ENCODE data around the gene AP2A2. TPM values are rescaled to one million over a fixed set of nuclear protein-coding genes. Genes with fewer than 3 reads are reported as not detected.

Gene AP2A2
- total and polyA plus RNA-seq, 2 of the 4 experiments (the other 2 are of a cell fraction) = 19.9 to 49.0 TPM

GRCh38 chr11:1037506-1038055 is 111.9 kb downstream of the AP2A2 start:
- H3K4me3 ChIP-seq (ENCODE audit: insufficient read depth, low read depth, low read length) = no peak overlapping the region
- dilution Hi-C loops (cut with HindIII; ENCODE audit: low sequenced_read_pairs, unreplicated experiment) = no loop called here
- in situ Hi-C loops (cut with MboI; ENCODE audit: low sequenced_read_pairs) = no loop called here

More at GRCh38 chr11:1037506-1038055, 111.9 kb downstream of the AP2A2 start:
- Histone ChIP-seq H3K79me1 (ENCODE audit: low read depth in 1 of 2, low read length in 2 of 2) (no peaks in the 10 kb centered on the region), H3K56ac (ENCODE audit: extremely low read depth, insufficient read depth, low read length) (no peak overlapping the region), H2AFZ (replicated peaks; ENCODE audit: low read length, poor library complexity) (no peak overlapping the region), H3K18ac (ENCODE audit: low read depth, low read length) (no peak overlapping the region), H3K36me3 (ENCODE audit: control insufficient read depth, insufficient read depth, low read length) (no peaks in the 10 kb centered on the region), H4K20me1 (ENCODE audit: insufficient read depth, low read length) (peaks cover under 1% of the 10 kb centered on the region; the same call in 1 of the 2 replicates), H2BK5ac (ENCODE audit: low read depth, low read length, poor library complexity, severe bottlenecking) (no peak overlapping the region), H4K91ac (ENCODE audit: insufficient read depth, low read depth, low read length) (no peak overlapping the region), H3K9me1 (ENCODE audit: insufficient read depth, low read length) (no peaks in the 10 kb centered on the region), H4K5ac (ENCODE audit: low read depth, low read length) (no peak overlapping the region), H3K4me1 (ENCODE audit: control insufficient read depth, insufficient read depth, low read length) (no peaks in the 10 kb centered on the region), H3K23ac (ENCODE audit: low read depth, low read length) (no peak overlapping the region), H3K4ac (ENCODE audit: low read depth, low read length) (no peak overlapping the region), H3K14ac (replicated peaks; ENCODE audit: low read depth, low read length) (no peak overlapping the region), H3K9me3 (ENCODE audit: control insufficient read depth, insufficient read depth, low read length) (no peaks in the 10 kb centered on the region), H2BK20ac (ENCODE audit: low read depth, low read length) (no peak overlapping the region), H2BK15ac (ENCODE audit: low read depth, low read length) (no peak overlapping the region), H3K9ac (ENCODE audit: low read depth, low read length) (no peak overlapping the region), H3K4me2 (ENCODE audit: low read depth, low read length) (no peak overlapping the region), H2BK120ac (ENCODE audit: low read depth, low read length) (no peak overlapping the region), H3K27ac (ENCODE audit: insufficient read depth, low read length) (no peak overlapping the region), H2AK9ac (replicated peaks; ENCODE audit: low read depth, low read length, poor library complexity) (no peak overlapping the region), H3K27me3 (ENCODE audit: control insufficient read depth, insufficient read depth, low read length) (peaks cover 4% of the 10 kb centered on the region; the same call in 1 of the 2 replicates), H4K8ac (ENCODE audit: low read depth in 2 of 2, low read length in 2 of 2) (no peak overlapping the region), H2AK5ac (ENCODE audit: low read depth, low read length) (no peak overlapping the region)
- intact Hi-C loops (cut with micrococcal nuclease) = no loop called here
- CTCF ChIA-PET = no interaction called here
- TF ChIP-seq CHD1 (IDR thresholded peaks at IDR 0.05; ENCODE audit: low read depth, low read length) = no peak
- no peak for TF ChIP-seq RAD21 (IDR thresholded peaks at IDR 0.05; ENCODE audit: low read length)
- no peak for TF ChIP-seq USF2 (IDR thresholded peaks at IDR 0.05; ENCODE audit: low read depth, low read length)
- no peak for TF ChIP-seq BHLHE40 (IDR thresholded peaks at IDR 0.05; ENCODE audit: low read depth, low read length)
- no peak for TF ChIP-seq MAFK (IDR thresholded peaks at IDR 0.05; ENCODE audit: low read depth, low read length)
- no peak for TF ChIP-seq RFX5 (IDR thresholded peaks at IDR 0.05; ENCODE audit: low read depth, low read length)
- no peak for TF ChIP-seq ELK1 (IDR thresholded peaks at IDR 0.05; ENCODE audit: borderline replicate concordance, low read depth, low read length)
- TF ChIP-seq, protein P1, sequence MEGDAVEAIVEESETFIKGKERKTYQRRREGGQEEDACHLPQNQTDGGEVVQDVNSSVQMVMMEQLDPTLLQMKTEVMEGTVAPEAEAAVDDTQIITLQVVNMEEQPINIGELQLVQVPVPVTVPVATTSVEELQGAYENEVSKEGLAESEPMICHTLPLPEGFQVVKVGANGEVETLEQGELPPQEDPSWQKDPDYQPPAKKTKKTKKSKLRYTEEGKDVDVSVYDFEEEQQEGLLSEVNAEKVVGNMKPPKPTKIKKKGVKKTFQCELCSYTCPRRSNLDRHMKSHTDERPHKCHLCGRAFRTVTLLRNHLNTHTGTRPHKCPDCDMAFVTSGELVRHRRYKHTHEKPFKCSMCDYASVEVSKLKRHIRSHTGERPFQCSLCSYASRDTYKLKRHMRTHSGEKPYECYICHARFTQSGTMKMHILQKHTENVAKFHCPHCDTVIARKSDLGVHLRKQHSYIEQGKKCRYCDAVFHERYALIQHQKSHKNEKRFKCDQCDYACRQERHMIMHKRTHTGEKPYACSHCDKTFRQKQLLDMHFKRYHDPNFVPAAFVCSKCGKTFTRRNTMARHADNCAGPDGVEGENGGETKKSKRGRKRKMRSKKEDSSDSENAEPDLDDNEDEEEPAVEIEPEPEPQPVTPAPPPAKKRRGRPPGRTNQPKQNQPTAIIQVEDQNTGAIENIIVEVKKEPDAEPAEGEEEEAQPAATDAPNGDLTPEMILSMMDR (conservative IDR thresholded peaks at IDR 0.05; ENCODE audit: low read depth, low read length) = no peak
- TF ChIP-seq MAZ (IDR thresholded peaks at IDR 0.05; ENCODE audit: borderline replicate concordance, low read depth, low read length) = no peak
- TF ChIP-seq SMC3 (IDR thresholded peaks at IDR 0.05; ENCODE audit: low read depth, low read length) = no peak
- no peak for TF ChIP-seq CEBPB (IDR thresholded peaks at IDR 0.05; ENCODE audit: low read depth, low read length)
- no peak for TF ChIP-seq RCOR1 (IDR thresholded peaks at IDR 0.05; ENCODE audit: insufficient replicate concordance, low read length)
- no TSS peak for BruUV-seq (replicated peaks)
- DNase-seq (no peak), ATAC-seq (ENCODE audit: low read depth) (no peak)
- WGBS, 2 experiments (ENCODE audit: extremely low coverage in 2 of 2, insufficient read length in 1 of 2) = 59% methylated on average over 11 of the region's 26 CpGs; no CpG with 5 or more reads in 1 of the 2 experiments
- POLR2A ChIA-PET (ENCODE audit: unreplicated experiment) = no interaction called here

Measured in IMR-90 (cell line).